Cerebellar nuclear complex (tissue), 1 donor: ENCODE results near the gene KIF3A.

Experiments
- DNase-seq, 2 experiments: peaks; one replicate each; lab custom pipeline; 2025; lab: John Stamatoyannopoulos, UW

KIF3A gene

DNA sequence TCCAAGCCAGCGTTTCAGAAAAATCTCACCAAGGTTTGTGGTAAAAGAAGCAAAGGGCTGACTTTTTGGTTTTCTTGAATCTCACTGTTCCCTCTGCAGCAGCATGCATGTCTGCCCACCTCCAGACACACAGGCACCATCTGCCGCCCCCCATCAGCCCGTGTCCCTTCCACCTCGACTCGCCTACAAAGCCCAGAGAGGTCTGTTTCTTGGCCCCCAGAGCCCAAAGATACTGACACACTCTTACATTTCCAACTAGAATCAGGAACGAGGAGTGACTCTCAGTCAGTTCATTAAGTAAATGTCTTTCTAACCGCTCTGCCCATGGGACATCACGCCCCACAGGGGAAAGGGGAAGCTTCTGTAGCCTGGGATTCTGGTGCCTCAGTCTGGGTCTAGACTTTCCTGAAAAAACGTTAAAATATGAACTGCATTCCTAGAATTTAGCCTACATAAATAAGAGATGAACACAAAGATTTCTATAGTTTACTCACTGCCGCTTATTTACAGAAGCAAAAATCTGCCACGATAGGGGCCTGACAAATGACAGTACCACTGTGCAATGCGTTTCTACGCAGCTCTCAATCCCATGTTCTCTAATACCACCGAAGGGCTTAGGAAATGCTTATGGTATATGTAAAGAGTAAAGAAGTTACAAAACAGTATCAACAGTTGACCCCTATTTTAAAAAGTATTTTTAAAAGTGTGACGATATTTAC, 59.5 kb downstream of the KIF3A start:
- no peak for DNase-seq

DNA sequence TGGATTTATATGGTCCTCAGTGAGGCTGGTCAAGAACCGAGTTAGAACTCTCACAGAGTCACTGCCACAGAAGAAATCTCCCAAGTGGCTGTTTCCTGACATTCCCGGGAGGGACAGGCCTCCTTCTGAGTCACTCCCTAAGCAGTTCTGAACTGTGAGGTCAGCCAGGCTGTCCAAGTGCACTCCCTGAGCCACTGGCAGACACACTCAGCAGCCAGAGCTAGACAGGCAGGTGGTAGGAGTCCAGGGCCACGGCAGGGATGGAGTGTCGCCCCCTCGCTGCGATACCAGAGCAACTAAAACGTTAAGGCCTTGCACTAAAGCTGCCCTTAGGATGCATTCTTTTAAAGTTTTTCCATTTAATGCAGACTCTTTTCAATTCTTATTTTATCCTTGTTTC, 60.2 kb downstream of the KIF3A start:
- no peak for DNase-seq

DNA sequence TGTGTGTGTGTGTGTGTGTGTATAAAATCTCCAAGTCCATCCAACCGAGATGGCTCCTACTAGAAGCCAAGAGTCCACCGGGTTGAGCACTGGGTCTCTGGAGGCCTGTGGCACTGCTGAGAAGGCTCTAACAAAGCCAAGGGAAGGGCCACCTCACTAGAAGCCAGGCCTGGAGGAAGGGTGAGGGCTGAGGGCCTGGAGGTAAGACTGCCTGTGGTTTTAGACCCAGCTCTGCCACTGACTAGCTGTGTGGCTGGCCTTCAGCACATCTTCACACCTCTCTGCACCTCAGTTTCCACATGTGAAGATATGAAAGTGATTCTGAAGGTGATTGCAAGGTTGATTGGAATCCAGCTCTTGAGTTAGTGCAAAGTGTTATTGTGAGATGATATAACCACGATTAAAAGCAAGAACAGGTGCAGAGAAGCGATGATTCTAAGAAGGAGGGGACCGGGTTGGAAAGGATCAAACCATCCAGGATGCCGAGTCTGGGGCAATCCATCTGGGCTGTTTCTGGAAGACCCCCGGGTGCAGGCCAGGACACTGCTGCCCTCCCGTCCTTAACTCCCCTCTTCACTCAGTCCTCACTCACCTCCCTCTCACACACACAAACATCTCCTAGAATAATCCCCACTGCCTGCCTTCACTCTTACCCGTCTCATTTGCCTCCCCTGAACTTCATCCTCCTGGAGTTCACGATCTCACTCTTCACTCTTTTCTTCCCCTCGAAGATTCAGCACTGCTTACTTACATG, 61.2 kb downstream of the KIF3A start:
- no peak for DNase-seq

DNA sequence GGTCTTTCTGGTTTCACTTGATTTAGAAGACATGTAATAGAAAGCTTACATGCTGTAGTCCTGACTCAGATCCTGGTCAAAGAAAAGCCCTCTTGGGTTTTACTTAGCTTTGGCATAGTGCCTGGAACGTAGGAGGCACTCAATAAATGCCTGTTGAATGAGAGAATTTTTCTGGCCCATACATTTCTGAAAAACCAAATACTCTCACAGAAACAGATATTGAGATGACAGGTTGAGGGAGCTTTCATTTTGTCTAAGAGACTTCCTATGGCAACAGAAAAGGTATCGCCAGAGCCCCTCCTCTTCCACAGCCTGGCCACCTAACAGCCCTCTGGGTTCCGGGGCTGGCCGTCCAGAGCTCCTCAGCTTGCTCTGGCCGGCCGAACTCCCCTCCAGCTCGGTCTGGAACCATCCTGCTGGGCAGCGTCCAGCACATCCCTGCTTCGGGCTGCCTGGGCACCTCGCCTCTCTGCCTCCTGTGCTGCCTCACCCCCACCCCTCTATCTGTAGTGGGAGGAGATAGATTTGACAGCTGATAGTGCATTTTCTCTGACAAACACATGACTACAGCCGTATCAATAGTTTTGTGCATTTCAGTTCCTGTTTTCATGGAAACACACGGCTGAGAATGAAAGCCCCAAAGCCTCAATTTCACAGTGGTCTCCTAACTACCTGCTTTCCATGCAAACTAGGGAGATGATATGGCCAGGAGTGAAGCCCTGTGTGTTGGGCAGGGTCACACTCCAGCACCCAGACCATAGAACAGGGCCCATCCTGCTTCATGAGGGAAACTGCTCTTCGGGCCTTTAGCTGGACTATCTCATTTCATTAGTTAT, 62.5 kb downstream of the KIF3A start:
- DNase-seq = no peak

GRCh38 chr5:132673939-132674630, 63.3 kb downstream of the KIF3A start, which contains the start of gene IL4:
Gene IL4, plus strand, starts transcription at chr5:132673989. Its CDS starts 62 bp downstream, at chr5:132674051.
- no peak for DNase-seq

- no peak for DNase-seq
These were observed 63.9 kb downstream of the KIF3A start for GRCh38 chr5:132673488-132673887.

DNA sequence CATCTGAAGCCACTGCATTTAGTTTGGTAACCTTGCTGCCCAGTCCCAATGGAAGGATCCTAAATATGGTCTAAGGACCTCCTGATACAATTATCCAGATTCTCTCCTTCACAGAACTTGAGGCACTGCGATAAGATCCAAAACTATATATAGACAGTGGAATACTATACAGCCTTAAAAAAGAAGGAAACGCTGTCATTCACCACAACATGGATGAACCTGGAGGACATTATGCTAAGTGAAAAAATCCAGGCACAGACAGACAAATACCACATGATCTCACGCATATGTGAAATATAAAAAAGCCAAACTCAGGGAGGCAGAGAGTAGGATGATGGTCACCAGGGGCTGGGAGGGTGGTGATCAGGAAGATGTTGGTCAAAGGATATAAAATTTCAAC, 66.3 kb downstream of the KIF3A start:
- no peak for DNase-seq

DNA sequence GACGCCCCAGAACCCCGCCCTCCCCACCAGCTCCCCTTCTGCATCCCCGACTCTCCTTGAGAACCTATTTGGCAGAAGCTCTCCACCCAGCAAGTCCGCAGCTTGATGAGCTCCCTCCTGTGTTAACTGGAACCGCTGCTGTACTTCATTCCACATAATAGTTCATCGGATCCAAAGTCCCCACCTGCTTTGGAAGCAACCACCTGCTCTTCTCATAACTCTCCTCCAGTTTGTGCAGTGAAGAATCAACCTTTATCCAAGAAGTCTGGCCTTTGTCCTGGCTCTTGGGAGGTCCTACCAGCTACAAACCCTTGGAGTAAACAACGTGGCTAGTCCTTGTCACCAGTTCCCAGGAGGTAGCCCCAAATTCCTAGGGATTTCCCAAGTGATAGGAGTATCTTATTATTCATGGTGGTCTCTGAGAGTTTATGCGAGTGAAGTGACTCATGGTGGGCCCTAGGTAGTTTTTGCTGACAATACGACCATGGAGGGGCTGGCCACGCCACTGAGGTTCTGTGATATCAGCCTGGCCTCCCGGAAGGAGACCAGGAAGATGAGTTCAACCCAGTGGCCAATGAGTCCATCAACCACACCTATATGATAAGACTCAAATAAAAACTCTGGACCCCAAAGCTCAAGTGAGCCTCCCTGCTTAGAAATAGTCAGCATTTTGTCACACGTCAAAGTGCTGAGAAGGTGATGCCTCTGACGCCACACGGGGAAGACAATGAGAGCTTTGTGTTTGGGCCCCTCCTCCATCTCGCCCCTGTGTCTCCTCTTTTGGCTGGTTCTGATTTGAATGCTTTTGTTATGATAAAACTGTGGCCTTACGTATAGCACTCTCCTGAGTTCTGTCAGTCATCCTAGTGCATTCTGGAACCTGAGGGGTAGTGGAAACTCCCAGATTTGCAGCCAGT, 67.1 kb downstream of the KIF3A start:
- no peak for DNase-seq

GRCh38 chr5:132669455-132669820, 67.9 kb downstream of the KIF3A start:
- no peak for DNase-seq

GRCh38 chr5:132668706-132669454, 68.5 kb downstream of the KIF3A start:
- DNase-seq = no peak

DNA sequence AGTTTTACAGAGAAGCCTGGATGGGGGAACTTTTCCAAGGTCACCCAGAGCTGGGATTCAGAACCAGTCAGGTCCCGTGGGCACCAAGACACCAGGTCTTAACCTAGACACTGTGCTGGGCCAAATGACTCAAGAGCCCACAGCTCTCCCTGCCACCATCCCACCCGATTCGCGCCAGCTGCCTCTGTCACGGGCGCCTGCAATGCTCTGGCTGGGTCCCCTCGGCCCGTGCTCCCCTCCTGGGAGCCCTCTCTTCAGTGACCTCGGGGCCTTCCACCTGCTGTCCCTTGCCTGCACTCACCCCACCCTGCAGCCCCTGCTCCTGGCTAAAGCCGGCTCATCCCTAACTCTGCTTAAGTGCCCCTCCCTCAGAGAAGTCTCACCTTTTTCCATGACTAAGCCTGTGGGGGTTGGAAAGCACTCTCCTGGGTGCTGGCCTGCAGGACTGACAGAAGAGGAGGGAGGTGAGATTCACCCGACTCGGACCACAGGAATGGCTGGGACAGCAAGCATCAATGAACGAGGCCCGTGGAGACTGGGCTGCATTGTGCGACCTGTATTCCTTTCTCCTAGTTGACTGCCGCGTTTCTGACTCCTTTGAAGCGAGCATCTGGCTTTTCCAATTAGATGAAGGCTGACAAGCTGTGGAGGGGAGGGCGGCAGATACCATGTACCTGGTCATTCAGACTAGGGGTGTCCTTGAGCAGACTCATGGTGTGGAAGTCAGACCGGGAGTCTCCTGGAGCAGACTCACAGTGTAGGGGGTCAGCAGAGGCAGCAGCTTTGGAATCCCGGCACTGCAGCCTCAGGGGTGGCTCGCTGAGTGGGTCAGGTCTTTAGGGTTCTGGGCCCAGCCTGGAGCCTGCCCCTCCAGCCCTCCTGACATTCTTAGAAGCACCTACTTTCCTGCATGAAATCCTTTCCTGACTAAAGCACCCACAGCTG, 69.3 kb downstream of the KIF3A start:
- no peak for DNase-seq

GRCh38 chr5:132667309-132667708, 70.0 kb downstream of the KIF3A start:
- no peak for DNase-seq

DNA sequence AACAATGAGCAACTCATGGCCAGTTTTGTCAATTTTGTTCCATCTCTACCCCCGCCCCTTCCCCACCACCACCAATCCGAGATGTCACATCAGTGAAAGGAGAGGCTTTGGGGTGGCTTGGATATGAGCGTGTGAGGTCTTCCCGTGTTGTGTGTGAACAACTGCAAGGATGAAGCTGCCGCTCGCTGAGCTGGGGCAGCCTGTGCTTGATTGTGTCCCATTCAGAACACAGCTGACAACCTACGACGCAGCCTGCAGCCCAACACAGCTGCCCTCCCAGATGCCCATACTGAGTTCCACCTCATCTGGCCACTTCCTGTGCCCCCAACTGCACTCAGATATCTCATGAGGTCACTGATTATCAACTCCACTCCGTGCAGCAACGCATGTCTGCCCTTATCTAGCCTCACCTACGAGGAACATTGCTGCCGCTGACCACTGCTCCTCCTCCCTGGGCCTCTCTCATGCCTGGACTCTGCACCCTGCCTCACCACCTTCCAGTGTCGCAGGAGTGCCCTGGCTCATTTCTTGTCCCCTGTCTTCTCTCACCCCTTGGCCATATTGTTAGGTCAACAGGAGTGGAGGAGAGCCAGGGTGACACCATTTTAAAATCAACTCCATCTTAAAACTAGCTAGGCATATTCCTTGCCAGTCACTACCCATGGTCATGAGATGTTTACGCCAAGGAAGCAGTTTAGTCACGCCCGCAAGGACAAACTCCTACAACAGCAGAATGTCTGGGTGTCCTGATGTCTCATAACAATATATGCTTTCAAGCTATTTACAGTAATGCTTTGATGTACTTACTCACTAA, 70.8 kb downstream of the KIF3A start:
- DNase-seq = no peak

GRCh38 chr5:132665574-132666080, 71.7 kb downstream of the KIF3A start:
- no peak for DNase-seq

GRCh38 chr5:132664696-132665209, 72.6 kb downstream of the KIF3A start:
- DNase-seq = no peak

GRCh38 chr5:132663771-132664695, 73.3 kb downstream of the KIF3A start:
- DNase-seq = no peak
